Adrenal gland (tissue), 12 donors: ENCODE data around the gene FAM98B. TPM values are rescaled to one million over a fixed set of nuclear protein-coding genes. Genes with fewer than 3 reads are reported as not detected.

ENCODE experiments used
- DNase-seq, 7 donors: peaks; one replicate each; pipeline ENCODE4 v3.0.0-alpha.2; 2019 to 2020
- H3K27ac ChIP-seq, 5 donors: fragments of 200-600 bp; sonication (generic) in 4 of 5; 1 replicate in 3 of 5; 2 replicates in 2 of 5; pipeline versions ENCODE4 v1.5.1 to v1.8.0; 2016 to 2020; ENCODE audit warnings: mild to moderate bottlenecking in 1 of 5
- H3K27me3 ChIP-seq: fragments of 200-600 bp; 2 replicates; pipeline ENCODE4 v1.8.0; 2021
- H3K36me3 ChIP-seq, 2 donors: fragments of 200-600 bp; replicated peaks in 1 of 2; 1 replicate in 1 of 2; 2 replicates in 1 of 2; pipeline versions ENCODE4 v1.5.1 to v1.8.0; 2018 to 2022
- H3K4me1 ChIP-seq, 2 donors: fragments of 200-600 bp; replicated peaks in 1 of 2; 1 replicate in 1 of 2; 2 replicates in 1 of 2; pipeline versions ENCODE4 v1.5.1 to v1.8.0; 2018 to 2021
- H3K4me3 ChIP-seq, 4 donors: fragments of 200-600 bp; sonication (generic) in 3 of 4; one replicate each; pipeline ENCODE4 v1.5.1; 2016 to 2018
- H3K9me3 ChIP-seq, 3 donors: fragments of 200-600 bp; sonication (generic) in 1 of 3; replicated peaks in 1 of 3; 1 replicate in 2 of 3; 2 replicates in 1 of 3; pipeline versions ENCODE4 v1.5.1 to v1.8.0; 2016 to 2021
- CTCF ChIP-seq, 6 experiments: fragments of 450-650 bp in 4 of 6; fragments of 200-600 bp in 2 of 6; sonication (generic) in 1 of 6; IDR thresholded peaks; 1 replicate in 5 of 6; 2 replicates in 1 of 6; pipeline versions ENCODE4 v1.5.1 to v1.8.0; 2016 to 2021; ENCODE audit warnings: antibody characterized with exemption in 6 of 6, mild to moderate bottlenecking in 2 of 6, moderate library complexity in 1 of 6
- POLR2A ChIP-seq, 2 donors: fragments of 450-650 bp; IDR thresholded peaks; one replicate each; pipeline ENCODE4 v1.6.1; 2017; ENCODE audit warnings: antibody characterized with exemption in 2 of 2, mild to moderate bottlenecking in 2 of 2, moderate library complexity in 1 of 2
- WGBS, 4 donors: extraction: QIAGEN DNeasy Blood & Tissue Kit in 2 of 4; methylation state at CpG; one replicate each; pipeline versions ENCODE4 v1.1.5 to v1.1.7; 2013 to 2017; 5-methylcytosine and 5-hydroxymethylcytosine counted together
- intact Hi-C, 2 donors: fragments of 100-400 bp; cut with DNase I; formaldehyde crosslinking; loops; one replicate each; pipeline versions ENCODE4 v1.14.1 to v1.15.0; 2022 to 2023
- polyA plus RNA-seq, 3 donors: library from polyadenylated mRNA; stranded (reverse); fragments of 200-250 nt in 2 of 3; fragments of 350-450 nt in 1 of 3; fragmentation: Illumina TruSeq in 1 of 3; extraction: RNeasy Lipid Tissue Mini Kit (QIAGEN cat#74804) in 1 of 3; gene quantifications; one replicate each; pipeline ENCODE4 v1.2.3, GENCODE V29; 2013 to 2014
- total RNA-seq, 9 donors: library from RNA; depleted of rRNA in 4 of 9; stranded (reverse); fragments of >200 nt in 4 of 9; fragments of 120-200 nt in 1 of 9; fragmentation: NEBNext Ultra II Directional in 1 of 9; extraction: Animal tissue kit (Norgen Biotek cat#: 25700) in 1 of 9; gene quantifications; one replicate each; pipeline versions ENCODE4 v1.1.0 to v1.2.4, GENCODE V29; 2013 to 2023
- donor health status: healthy with polysubstance abuse.
- donor health status: Bipolar disorder and iron deficiency.
- donor health status: DM: yes; HTN: yes; CAD: no.
- donor health status: DM: no; HTN: no; CAD: no.
- donor health status: DM: no; HTN: no; CAD: no.
- donor health status: DM: yes; HTN: yes; CAD: no.

FAM98B gene
- total and polyA plus RNA-seq, 12 donors = 3.0 to 30.1 (median 12.3) TPM

DNA sequence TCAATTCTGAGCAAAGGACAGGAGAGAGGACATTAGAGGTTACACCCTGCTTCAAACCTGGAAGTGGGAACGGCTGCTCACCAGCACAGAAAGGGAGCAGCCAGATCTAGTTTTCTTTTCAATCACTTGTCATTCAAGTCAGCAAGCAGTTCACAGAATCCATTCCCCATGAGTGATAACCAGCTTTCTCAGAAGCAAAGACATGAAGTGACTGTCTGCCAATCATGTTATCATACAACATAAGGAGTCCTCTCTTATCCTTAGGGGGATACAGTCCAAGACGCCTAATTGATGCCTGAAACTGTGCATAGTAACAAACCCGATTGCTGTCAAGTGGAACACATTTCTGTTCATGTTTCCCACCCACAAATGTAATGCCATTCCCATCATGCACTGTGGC lies 54.7 kb downstream of the FAM98B start:
- no peaks in the 10 kb centered on the region for H3K9me3 ChIP-seq
- no peak overlapping the region for H3K4me3 ChIP-seq
- no peak for TF ChIP-seq POLR2A (IDR thresholded peaks at IDR 0.05)
- TF ChIP-seq CTCF (IDR thresholded peaks at IDR 0.05) = no peak
- WGBS, 4 donors = 71 to 87% (median 80%) methylated on average over 3 of the region's 3 CpGs
- no peak for DNase-seq
- H3K4me1 ChIP-seq = no peaks in the 10 kb centered on the region
- H3K27ac ChIP-seq = no peak overlapping the region
- H3K36me3 ChIP-seq = no peaks in the 10 kb centered on the region
- intact Hi-C loops = no loop called here
- H3K27me3 ChIP-seq = no peaks in the 10 kb centered on the region

DNA sequence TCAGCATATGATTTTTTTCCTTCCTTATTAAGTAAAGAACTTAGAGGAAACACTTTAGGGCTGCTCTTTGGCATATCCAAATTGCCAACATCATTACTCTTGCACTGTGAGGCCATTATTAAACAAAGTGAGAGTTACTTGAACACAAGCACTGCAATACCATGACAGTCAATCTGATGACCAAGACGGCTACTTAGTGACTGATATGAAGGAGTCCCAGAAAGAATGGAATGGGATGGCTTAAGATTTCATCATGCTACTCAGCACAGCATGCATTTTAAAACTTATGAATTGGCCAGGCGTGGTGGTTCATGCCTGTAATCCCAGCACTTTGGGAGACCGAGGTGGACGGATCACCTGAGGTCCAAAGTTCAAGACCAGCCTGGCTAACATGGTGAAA lies 55.2 kb downstream of the FAM98B start:
- no peak overlapping the region for H3K27ac ChIP-seq
- no peaks in the 10 kb centered on the region for H3K27me3 ChIP-seq
- no peaks in the 10 kb centered on the region for H3K9me3 ChIP-seq
- DNase-seq = no peak
- WGBS, 4 donors = 87 to 96% (median 94%) methylated on average over 4 of the region's 4 CpGs
- intact Hi-C loops = no loop called here
- H3K36me3 ChIP-seq = no peaks in the 10 kb centered on the region
- no peaks in the 10 kb centered on the region for H3K4me1 ChIP-seq
- no peak overlapping the region for H3K4me3 ChIP-seq
- TF ChIP-seq CTCF (IDR thresholded peaks at IDR 0.05) = no peak
- no peak for TF ChIP-seq POLR2A (IDR thresholded peaks at IDR 0.05)

- H3K4me3 ChIP-seq = no peak overlapping the region
- DNase-seq = no peak
- no peak overlapping the region for H3K27ac ChIP-seq
- no peaks in the 10 kb centered on the region for H3K4me1 ChIP-seq
- no peaks in the 10 kb centered on the region for H3K9me3 ChIP-seq
- H3K36me3 ChIP-seq = no peaks in the 10 kb centered on the region
- no peak for TF ChIP-seq POLR2A (IDR thresholded peaks at IDR 0.05)
- TF ChIP-seq CTCF (IDR thresholded peaks at IDR 0.05) = no peak
- no peaks in the 10 kb centered on the region for H3K27me3 ChIP-seq
- 92 to 96% (median 93%) methylated on average over 1 of the region's 1 CpG for WGBS, 4 donors
- intact Hi-C loops = no loop called here
These were observed 59.0 kb downstream of the FAM98B start for GRCh38 chr15:38512901-38513300.

- Histone ChIP-seq H3K9me3 (no peaks in the 10 kb centered on the region), H3K4me3 (no peak overlapping the region), H3K27ac (no peak overlapping the region), H3K4me1 (no peaks in the 10 kb centered on the region), H3K36me3 (no peaks in the 10 kb centered on the region), H3K27me3 (peaks cover 4% of the 10 kb centered on the region)
- no peak for DNase-seq
- 60 to 81% (median 63%) methylated on average over 2 of the region's 2 CpGs for WGBS, 4 donors
- intact Hi-C loops = no loop called here
- TF ChIP-seq POLR2A (IDR thresholded peaks at IDR 0.05) = no peak
- no peak for TF ChIP-seq CTCF (IDR thresholded peaks at IDR 0.05)
These were observed 60.7 kb downstream of the FAM98B start for GRCh38 chr15:38514601-38515000.
